Stimulated activated CD4-positive, alpha-beta T cell treated with anti-CD3 and anti-CD28 coated beads, TNF-alpha, amount 100 ng/mL, for 1 hour (primary cell): Measurements from ENCODE around the gene RGS7BP.

Experiments used
- DNase-seq, 3 donors: peaks; one replicate each; pipeline ENCODE4 v3.0.0-alpha.2; 2020; ENCODE audit warnings: low read depth in 3 of 3, low spot score in 1 of 3

Gene RGS7BP

GRCh38 chr5:64505769-64506566, at the start of gene RGS7BP:
Gene RGS7BP, plus strand, starts transcription at chr5:64506015. Its CDS starts 610 bp downstream, at chr5:64506625.
- no peak for DNase-seq

DNA sequence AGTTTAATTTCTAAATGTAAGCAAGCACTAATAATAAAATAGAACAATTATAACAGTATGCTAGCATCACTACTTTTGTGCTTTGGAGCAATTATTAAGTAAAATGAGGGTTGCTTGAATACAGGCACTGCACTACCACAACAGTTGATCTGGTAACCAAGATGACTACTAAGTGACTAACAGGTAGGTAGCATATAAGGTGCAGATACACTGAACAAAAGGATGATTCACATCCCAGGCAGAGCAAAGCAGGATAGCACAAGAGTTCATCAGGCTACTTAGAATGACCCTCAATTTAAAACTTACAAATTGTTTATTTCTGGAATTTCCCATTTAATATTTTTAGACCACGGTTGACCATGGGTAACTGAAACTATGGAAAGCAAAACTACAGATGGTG, 48.0 kb upstream of the RGS7BP start:
- DNase-seq, result no peak

DNA sequence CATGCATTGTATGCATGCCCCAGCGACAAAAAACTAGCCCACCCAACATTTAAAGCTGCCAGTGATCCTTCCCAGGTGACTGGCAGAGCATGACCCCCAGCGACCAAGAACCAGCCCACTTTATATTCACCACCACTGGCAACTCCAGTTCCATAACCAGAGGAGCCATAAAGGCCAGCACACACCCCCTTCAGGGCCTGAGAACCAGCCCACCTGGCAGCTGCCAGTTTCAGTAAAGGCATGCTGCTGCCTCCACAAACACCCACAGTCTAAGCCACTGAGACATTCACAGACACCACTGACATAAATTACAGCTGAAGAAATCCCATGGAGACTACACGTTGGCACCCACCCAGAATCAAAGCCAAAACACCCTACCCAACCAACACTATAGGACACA, 46.9 kb upstream of the RGS7BP start:
- no peak for DNase-seq

- no peak for DNase-seq
Observed at GRCh38 chr5:64462391-64462790, 43.4 kb upstream of the RGS7BP start.

GRCh38 chr5:64486163-64486562, 19.7 kb upstream of the RGS7BP start:
- DNase-seq, result no peak

- no peak for DNase-seq
Observed at GRCh38 chr5:64487283-64487682, 18.5 kb upstream of the RGS7BP start.

DNA sequence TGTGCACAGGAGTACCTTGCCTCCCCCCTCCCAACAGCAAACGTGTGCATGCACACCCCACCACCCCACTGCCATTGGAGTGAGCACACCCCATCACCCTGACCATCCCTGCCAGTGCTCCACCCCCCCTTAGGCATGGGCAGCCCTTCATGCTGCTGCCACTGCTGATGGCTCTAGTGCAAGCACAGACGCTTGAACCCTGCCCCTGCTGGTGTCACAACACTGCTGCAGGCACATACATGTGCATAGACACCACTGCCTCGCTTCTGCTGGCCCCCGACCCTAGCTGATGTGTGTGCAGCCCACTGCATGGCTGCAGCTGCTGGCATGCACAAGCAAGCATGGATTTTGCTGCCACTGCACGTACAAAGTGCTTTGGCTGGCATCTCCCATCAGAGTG, 16.0 kb upstream of the RGS7BP start:
- no peak for DNase-seq

DNA sequence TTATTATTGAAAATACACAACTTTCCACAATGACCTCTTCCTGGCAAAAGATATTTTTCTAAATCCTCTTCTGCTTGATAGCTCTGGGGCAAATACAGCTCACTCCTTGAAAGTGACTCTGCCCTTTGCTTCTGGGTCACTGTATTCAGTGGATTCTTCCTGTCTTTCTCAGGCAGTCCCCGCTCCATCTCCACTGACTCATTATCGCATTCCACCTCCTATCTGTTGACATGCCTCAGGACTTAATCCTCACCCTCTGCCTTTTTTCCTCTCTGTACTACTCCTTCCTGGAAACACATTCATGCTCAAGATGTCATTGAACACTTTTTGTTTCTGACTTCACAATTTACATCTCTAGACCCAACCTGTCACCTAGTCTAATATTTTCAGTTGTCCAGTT, 8.4 kb upstream of the RGS7BP start:
- no peak for DNase-seq

GRCh38 chr5:64502196-64502595, 3.6 kb upstream of the RGS7BP start:
- DNase-seq, result no peak

DNA sequence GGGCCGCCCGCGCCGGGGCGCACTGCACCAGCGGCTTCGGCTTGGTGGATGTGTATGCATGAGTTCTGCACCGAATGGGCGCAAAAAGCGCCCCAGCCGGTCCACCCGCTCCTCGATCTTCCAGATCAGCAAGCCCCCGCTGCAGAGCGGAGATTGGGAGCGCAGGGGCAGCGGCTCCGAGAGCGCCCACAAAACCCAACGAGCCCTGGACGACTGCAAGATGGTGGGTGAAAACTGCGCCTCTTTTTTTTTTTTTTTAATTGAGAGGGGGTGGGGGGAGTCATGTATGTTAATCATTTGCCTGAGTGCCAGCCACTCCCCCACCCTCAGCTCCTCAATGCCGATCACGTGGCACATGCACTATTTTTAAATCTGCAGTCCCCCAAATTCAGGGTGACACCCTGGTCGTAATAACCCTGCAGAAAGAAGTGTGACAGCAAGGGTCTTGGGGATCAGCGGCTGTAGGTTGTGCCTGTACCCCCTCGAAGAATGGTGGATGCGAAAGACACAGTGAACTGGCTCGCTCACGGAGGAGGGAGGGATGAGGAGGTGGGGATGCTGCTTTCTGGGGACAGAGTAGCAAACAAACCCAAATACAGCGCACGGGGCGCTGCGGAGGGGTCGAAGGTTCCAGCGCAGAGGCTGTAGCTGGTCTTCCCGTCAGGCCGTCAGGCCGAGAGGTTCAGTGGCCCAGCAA, 900 bp downstream of the RGS7BP start:
- no peak for DNase-seq

- DNase-seq, result no peak
Observed at GRCh38 chr5:64507264-64507605, 1.4 kb downstream of the RGS7BP start.

- no peak for DNase-seq
Observed at GRCh38 chr5:64509828-64510227, 4.0 kb downstream of the RGS7BP start.

DNA sequence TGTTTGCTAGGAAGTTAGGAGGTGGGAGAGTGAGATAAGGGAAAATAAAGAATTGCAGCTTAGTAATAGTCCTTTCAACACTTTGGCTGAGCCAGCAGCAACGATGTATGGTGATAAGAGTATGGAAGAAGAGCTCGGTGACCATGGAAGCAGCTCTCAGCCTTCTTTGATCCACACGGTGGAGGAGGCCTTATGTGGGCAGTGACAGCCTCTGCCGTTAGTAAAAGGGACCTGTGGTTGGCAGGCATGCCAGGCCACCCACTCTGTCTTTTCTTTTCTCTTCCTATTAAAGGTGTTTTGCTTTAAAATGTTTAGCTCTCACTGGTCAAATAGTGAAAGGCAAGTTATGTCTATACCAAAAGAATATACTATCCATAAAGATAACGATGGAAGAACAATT, 7.7 kb downstream of the RGS7BP start:
- DNase-seq, result no peak

GRCh38 chr5:64514612-64515011, 8.8 kb downstream of the RGS7BP start:
- no peak for DNase-seq

GRCh38 chr5:64516216-64516615, 10.4 kb downstream of the RGS7BP start:
- DNase-seq, result no peak

DNA sequence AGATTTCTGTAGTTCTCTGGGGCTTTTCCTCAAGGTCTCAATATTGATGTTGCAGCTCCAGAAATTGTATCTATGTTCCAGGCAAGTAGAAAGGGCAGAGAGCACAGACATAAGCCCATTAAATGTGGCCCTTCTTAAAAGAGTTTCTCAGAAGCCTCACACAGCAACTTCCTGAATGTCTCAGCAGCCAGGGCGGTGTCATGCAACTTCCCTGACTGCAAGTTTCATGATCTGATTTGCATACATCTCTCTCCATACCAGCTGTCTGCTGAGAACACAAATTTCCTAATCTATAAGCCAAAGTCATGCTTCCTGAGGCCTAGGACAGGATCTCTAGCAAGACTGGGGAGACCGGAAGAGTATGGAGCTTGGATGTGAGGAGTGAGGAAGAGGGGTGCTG, 13.0 kb downstream of the RGS7BP start:
- no peak for DNase-seq

DNA sequence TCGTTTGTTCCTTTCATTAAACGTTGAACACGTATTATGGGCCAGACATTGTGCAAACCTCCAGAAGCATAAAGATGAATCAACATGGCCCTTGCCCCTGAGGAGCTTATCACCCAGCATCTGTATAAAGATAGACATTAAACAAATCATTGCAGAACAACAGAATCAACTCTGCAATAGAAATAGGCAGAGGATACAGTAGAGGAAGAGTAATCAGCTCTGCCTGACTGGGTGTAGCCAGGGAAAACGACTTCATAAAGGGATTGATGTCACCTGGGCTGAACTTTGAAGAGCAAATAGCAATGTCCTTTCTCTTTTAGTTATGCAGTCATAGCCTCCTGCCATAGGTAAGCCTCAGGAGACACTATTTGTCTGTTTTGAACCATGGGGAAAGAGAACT, 13.4 kb downstream of the RGS7BP start:
- DNase-seq, result no peak

DNA sequence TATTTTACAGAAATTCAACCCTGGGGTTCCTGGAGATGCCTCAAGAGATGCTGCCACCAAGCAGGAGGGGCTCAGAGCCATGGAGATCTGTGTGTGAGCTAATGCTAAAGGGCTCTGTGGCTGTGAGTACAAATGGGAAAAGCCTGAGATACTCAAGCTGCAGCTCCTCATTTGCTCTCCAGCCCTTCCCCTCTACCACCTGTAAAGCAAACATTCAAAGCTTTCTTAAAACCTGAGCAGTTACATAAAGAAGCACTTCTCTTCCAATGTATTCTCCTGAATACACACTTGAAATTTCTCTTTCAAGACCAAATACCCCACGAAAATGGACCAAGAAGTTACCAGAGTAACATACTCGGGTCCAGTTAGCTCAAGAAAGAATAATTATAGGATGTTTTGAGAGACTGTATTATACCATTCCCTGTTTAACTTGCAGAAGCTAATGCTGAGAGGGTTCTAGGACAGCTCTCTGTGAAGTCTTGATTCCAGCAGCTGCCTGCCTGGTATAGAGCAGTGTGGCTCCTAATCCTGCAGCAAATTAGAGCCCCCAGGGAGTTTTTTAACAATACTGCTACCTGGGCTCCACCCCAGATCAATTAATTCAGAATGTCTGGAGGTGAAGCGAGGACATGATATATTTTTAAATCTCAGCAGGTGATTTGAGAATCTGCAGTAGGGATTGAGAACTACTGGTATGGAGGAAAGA, 21.1 kb downstream of the RGS7BP start:
- no peak for DNase-seq

- DNase-seq, result no peak
Observed at GRCh38 chr5:64530076-64530475, 24.3 kb downstream of the RGS7BP start.

DNA sequence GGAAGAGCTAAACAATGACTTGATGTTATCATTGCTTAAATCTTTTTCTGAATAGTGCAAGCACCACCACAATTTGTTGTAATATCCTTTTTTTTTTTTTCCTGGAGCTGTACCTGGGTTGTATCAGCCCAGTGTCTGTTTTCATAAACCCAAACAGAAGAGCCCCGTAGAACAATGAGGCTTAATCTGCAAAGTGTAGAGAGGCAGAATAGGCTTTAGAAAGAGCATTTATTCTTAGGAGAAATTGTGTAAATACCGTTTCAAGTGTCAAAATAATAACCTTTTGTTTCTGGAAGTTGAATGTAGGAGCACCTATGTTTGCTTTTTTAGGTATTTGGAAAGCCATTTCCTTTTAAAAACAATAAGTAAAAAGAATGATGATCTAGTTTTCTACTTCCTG, 26.4 kb downstream of the RGS7BP start:
- DNase-seq, result no peak

- no peak for DNase-seq
Observed at GRCh38 chr5:64532657-64533056, 26.8 kb downstream of the RGS7BP start.

- no peak for DNase-seq
Observed at GRCh38 chr5:64534033-64534432, 28.2 kb downstream of the RGS7BP start.
